ENCODE measurements around the gene NELL2.

DNA sequence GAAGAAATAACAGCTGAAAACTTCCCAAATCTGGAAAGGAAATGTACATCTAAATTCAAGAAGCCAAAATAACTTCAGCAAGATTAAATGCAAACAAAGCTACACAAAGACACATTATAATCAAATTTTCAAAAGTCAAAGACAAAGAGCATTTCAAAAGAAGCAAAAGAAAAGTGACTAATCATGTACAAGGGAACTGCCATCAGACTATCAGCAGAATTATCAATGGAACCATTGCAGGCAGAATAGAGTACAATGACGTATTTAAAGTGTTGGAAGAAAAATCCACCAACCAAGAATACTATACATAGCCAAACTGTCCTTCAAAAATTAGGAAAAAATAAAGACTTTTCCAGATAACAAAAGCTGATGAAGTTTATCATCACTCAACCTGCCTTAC is 147.5 kb downstream of the NELL2 start:
- TF ChIP-seq, protein P1, sequence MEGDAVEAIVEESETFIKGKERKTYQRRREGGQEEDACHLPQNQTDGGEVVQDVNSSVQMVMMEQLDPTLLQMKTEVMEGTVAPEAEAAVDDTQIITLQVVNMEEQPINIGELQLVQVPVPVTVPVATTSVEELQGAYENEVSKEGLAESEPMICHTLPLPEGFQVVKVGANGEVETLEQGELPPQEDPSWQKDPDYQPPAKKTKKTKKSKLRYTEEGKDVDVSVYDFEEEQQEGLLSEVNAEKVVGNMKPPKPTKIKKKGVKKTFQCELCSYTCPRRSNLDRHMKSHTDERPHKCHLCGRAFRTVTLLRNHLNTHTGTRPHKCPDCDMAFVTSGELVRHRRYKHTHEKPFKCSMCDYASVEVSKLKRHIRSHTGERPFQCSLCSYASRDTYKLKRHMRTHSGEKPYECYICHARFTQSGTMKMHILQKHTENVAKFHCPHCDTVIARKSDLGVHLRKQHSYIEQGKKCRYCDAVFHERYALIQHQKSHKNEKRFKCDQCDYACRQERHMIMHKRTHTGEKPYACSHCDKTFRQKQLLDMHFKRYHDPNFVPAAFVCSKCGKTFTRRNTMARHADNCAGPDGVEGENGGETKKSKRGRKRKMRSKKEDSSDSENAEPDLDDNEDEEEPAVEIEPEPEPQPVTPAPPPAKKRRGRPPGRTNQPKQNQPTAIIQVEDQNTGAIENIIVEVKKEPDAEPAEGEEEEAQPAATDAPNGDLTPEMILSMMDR (IDR thresholded peaks at IDR 0.05): no peak
- TF ChIP-seq POLR2A (IDR thresholded peaks at IDR 0.05): no peak
